ENCODE results near the gene IMPA2. TPM values are rescaled to one million over a fixed set of nuclear protein-coding genes. Genes with fewer than 3 reads are reported as not detected.

Gene IMPA2
- total and polyA plus RNA-seq, 2 of the 8 experiments (the other 6 are each of a cell fraction or from before 2014, with no cell fraction given): 102 to 140 TPM

- TF ChIP-seq, protein P1, sequence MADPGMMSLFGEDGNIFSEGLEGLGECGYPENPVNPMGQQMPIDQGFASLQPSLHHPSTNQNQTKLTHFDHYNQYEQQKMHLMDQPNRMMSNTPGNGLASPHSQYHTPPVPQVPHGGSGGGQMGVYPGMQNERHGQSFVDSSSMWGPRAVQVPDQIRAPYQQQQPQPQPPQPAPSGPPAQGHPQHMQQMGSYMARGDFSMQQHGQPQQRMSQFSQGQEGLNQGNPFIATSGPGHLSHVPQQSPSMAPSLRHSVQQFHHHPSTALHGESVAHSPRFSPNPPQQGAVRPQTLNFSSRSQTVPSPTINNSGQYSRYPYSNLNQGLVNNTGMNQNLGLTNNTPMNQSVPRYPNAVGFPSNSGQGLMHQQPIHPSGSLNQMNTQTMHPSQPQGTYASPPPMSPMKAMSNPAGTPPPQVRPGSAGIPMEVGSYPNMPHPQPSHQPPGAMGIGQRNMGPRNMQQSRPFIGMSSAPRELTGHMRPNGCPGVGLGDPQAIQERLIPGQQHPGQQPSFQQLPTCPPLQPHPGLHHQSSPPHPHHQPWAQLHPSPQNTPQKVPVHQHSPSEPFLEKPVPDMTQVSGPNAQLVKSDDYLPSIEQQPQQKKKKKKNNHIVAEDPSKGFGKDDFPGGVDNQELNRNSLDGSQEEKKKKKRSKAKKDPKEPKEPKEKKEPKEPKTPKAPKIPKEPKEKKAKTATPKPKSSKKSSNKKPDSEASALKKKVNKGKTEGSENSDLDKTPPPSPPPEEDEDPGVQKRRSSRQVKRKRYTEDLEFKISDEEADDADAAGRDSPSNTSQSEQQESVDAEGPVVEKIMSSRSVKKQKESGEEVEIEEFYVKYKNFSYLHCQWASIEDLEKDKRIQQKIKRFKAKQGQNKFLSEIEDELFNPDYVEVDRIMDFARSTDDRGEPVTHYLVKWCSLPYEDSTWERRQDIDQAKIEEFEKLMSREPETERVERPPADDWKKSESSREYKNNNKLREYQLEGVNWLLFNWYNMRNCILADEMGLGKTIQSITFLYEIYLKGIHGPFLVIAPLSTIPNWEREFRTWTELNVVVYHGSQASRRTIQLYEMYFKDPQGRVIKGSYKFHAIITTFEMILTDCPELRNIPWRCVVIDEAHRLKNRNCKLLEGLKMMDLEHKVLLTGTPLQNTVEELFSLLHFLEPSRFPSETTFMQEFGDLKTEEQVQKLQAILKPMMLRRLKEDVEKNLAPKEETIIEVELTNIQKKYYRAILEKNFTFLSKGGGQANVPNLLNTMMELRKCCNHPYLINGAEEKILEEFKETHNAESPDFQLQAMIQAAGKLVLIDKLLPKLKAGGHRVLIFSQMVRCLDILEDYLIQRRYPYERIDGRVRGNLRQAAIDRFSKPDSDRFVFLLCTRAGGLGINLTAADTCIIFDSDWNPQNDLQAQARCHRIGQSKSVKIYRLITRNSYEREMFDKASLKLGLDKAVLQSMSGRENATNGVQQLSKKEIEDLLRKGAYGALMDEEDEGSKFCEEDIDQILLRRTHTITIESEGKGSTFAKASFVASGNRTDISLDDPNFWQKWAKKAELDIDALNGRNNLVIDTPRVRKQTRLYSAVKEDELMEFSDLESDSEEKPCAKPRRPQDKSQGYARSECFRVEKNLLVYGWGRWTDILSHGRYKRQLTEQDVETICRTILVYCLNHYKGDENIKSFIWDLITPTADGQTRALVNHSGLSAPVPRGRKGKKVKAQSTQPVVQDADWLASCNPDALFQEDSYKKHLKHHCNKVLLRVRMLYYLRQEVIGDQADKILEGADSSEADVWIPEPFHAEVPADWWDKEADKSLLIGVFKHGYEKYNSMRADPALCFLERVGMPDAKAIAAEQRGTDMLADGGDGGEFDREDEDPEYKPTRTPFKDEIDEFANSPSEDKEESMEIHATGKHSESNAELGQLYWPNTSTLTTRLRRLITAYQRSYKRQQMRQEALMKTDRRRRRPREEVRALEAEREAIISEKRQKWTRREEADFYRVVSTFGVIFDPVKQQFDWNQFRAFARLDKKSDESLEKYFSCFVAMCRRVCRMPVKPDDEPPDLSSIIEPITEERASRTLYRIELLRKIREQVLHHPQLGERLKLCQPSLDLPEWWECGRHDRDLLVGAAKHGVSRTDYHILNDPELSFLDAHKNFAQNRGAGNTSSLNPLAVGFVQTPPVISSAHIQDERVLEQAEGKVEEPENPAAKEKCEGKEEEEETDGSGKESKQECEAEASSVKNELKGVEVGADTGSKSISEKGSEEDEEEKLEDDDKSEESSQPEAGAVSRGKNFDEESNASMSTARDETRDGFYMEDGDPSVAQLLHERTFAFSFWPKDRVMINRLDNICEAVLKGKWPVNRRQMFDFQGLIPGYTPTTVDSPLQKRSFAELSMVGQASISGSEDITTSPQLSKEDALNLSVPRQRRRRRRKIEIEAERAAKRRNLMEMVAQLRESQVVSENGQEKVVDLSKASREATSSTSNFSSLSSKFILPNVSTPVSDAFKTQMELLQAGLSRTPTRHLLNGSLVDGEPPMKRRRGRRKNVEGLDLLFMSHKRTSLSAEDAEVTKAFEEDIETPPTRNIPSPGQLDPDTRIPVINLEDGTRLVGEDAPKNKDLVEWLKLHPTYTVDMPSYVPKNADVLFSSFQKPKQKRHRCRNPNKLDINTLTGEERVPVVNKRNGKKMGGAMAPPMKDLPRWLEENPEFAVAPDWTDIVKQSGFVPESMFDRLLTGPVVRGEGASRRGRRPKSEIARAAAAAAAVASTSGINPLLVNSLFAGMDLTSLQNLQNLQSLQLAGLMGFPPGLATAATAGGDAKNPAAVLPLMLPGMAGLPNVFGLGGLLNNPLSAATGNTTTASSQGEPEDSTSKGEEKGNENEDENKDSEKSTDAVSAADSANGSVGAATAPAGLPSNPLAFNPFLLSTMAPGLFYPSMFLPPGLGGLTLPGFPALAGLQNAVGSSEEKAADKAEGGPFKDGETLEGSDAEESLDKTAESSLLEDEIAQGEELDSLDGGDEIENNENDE (IDR thresholded peaks at IDR 0.05; ENCODE audit: insufficient replicate concordance, low read length): no peak
- TF ChIP-seq SIRT6 (IDR thresholded peaks at IDR 0.05; ENCODE audit: low read length) (no peak), KDM4A (IDR thresholded peaks at IDR 0.05; ENCODE audit: low read depth, low read length, severe bottlenecking) (no peak), HDAC6 (IDR thresholded peaks at IDR 0.05; ENCODE audit: low read depth, low read length) (no peak), TBP (IDR thresholded peaks at IDR 0.05; ENCODE audit: low read depth, low read length) (no peak), EZH2 (IDR thresholded peaks at IDR 0.05; ENCODE audit: low read depth, low read length, severe bottlenecking) (no peak), RBBP5 (IDR thresholded peaks at IDR 0.05; ENCODE audit: borderline replicate concordance, low read depth, low read length) (no peak)
Measured at GRCh38 chr18:12066910-12067511, 85.7 kb downstream of the IMPA2 start (continued).

Measured in H1 (cell line).